Measurements from ENCODE around the gene CHD3. TPM values are rescaled to one million over a fixed set of nuclear protein-coding genes. Genes with fewer than 3 reads are reported as not detected.

The CHD3 gene
- total and polyA plus RNA-seq, 4 donors: 60.9 to 112 (median 76.5) TPM

GRCh38 chr17:7897090-7897489, 8.5 kb downstream of the CHD3 start:
- no peak for TF ChIP-seq CTCF (IDR thresholded peaks at IDR 0.05; ENCODE audit: control extremely low read depth, extremely low read depth)
- WGBS, 2 donors: 92 to 95% methylated on average over 13 of the region's 13 CpGs
- ATAC-seq (ENCODE audit: insufficient read depth, low FRiP score): no peak

GRCh38 chr17:7897773-7898172, 9.2 kb downstream of the CHD3 start:
- DNase-seq: peak; percentile 46 to 72 (median 69)
- no peak overlapping the region for H3K4me3 ChIP-seq
- no peaks in the 10 kb centered on the region for H3K27me3 ChIP-seq (ENCODE audit: control insufficient read depth in 3 of 3, insufficient read depth in 3 of 3, low read length in 2 of 3)
- WGBS, 2 donors: 56 to 58% methylated on average over 6 of the region's 6 CpGs
- no peaks in the 10 kb centered on the region for H3K4me1 ChIP-seq (ENCODE audit: control insufficient read depth in 5 of 5, insufficient read depth in 5 of 5, low read length in 5 of 5)
- H3K9ac ChIP-seq (ENCODE audit: insufficient read depth in 1 of 2, low read length in 2 of 2): peak overlapping the region in 1 of 2 donors; percentile 70
- peak; percentile 40 for TF ChIP-seq CTCF (IDR thresholded peaks at IDR 0.05; ENCODE audit: control extremely low read depth, extremely low read depth)
- ATAC-seq (ENCODE audit: insufficient read depth, low FRiP score): no peak
- no peak overlapping the region for H3K27ac ChIP-seq (ENCODE audit: low read depth in 1 of 2, low read length in 1 of 2)
- H3K9me3 ChIP-seq (ENCODE audit: control insufficient read depth in 4 of 4, insufficient read depth in 3 of 4, low read length in 3 of 4): no peaks in the 10 kb centered on the region
- H3K36me3 ChIP-seq (ENCODE audit: control insufficient read depth in 4 of 4, insufficient read depth in 4 of 4, low read length in 4 of 4): peaks cover 0 to 81% (median 68%) of the 10 kb centered on the region in 4 donors

More at GRCh38 chr17:7897090-7897489, 8.5 kb downstream of the CHD3 start:
- Histone ChIP-seq H3K9me3 (ENCODE audit: control insufficient read depth in 4 of 4, insufficient read depth in 3 of 4, low read length in 3 of 4) (no peaks in the 10 kb centered on the region), H3K9ac (ENCODE audit: insufficient read depth in 1 of 2, low read length in 2 of 2) (no peak overlapping the region), H3K4me3 (no peak overlapping the region), H3K27me3 (ENCODE audit: control insufficient read depth in 3 of 3, insufficient read depth in 3 of 3, low read length in 2 of 3) (no peaks in the 10 kb centered on the region), H3K4me1 (ENCODE audit: control insufficient read depth in 5 of 5, insufficient read depth in 5 of 5, low read length in 5 of 5) (no peaks in the 10 kb centered on the region), H3K36me3 (ENCODE audit: control insufficient read depth in 4 of 4, insufficient read depth in 4 of 4, low read length in 4 of 4) (peaks cover 0 to 75% (median 64%) of the 10 kb centered on the region in 4 donors), H3K27ac (ENCODE audit: low read depth in 1 of 2, low read length in 1 of 2) (no peak overlapping the region)
- DNase-seq: no peak

- Histone ChIP-seq H3K4me1 (ENCODE audit: control insufficient read depth in 5 of 5, insufficient read depth in 5 of 5, low read length in 5 of 5) (no peaks in the 10 kb centered on the region), H3K27me3 (ENCODE audit: control insufficient read depth in 3 of 3, insufficient read depth in 3 of 3, low read length in 2 of 3) (no peaks in the 10 kb centered on the region), H3K4me3 (no peak overlapping the region), H3K36me3 (ENCODE audit: control insufficient read depth in 4 of 4, insufficient read depth in 4 of 4, low read length in 4 of 4) (peaks cover 10 to 85% (median 81%) of the 10 kb centered on the region in 4 donors), H3K9me3 (ENCODE audit: control insufficient read depth in 4 of 4, insufficient read depth in 3 of 4, low read length in 3 of 4) (no peaks in the 10 kb centered on the region), H3K9ac (ENCODE audit: insufficient read depth in 1 of 2, low read length in 2 of 2) (no peak overlapping the region), H3K27ac (ENCODE audit: low read depth in 1 of 2, low read length in 1 of 2) (no peak overlapping the region)
- 83 to 88% methylated on average over 22 of the region's 22 CpGs for WGBS, 2 donors
- no peak for TF ChIP-seq CTCF (IDR thresholded peaks at IDR 0.05; ENCODE audit: control extremely low read depth, extremely low read depth)
- no peak for ATAC-seq (ENCODE audit: insufficient read depth, low FRiP score)
- DNase-seq: no peak
These were observed 14.8 kb downstream of the CHD3 start for GRCh38 chr17:7903154-7904103.

All from lung (tissue), 12 donors.